ENCODE results near the gene COTL1. TPM values are rescaled to one million over a fixed set of nuclear protein-coding genes. Genes with fewer than 3 reads are reported as not detected.

The COTL1 gene
- total and polyA plus RNA-seq, 9 of the 15 experiments (the other 6 are each of a cell fraction or from before 2014, with no cell fraction given) = 27.7 to 185 (median 72.5) TPM

GRCh38 chr16:84647828-84648594 is 30.1 kb upstream of the COTL1 start, which contains the start of gene KLHL36 (continued):
- TF ChIP-seq, protein P1, sequence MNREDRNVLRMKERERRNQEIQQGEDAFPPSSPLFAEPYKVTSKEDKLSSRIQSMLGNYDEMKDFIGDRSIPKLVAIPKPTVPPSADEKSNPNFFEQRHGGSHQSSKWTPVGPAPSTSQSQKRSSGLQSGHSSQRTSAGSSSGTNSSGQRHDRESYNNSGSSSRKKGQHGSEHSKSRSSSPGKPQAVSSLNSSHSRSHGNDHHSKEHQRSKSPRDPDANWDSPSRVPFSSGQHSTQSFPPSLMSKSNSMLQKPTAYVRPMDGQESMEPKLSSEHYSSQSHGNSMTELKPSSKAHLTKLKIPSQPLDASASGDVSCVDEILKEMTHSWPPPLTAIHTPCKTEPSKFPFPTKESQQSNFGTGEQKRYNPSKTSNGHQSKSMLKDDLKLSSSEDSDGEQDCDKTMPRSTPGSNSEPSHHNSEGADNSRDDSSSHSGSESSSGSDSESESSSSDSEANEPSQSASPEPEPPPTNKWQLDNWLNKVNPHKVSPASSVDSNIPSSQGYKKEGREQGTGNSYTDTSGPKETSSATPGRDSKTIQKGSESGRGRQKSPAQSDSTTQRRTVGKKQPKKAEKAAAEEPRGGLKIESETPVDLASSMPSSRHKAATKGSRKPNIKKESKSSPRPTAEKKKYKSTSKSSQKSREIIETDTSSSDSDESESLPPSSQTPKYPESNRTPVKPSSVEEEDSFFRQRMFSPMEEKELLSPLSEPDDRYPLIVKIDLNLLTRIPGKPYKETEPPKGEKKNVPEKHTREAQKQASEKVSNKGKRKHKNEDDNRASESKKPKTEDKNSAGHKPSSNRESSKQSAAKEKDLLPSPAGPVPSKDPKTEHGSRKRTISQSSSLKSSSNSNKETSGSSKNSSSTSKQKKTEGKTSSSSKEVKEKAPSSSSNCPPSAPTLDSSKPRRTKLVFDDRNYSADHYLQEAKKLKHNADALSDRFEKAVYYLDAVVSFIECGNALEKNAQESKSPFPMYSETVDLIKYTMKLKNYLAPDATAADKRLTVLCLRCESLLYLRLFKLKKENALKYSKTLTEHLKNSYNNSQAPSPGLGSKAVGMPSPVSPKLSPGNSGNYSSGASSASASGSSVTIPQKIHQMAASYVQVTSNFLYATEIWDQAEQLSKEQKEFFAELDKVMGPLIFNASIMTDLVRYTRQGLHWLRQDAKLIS (CRISPR knock-in tag; IDR thresholded peaks at IDR 0.05) = no peak
- TF ChIP-seq SNRNP70 (optimal IDR thresholded peaks at IDR 0.05; ENCODE audit: low read depth, low read length) = no peak
- no peak for TF ChIP-seq NR0B1 (IDR thresholded peaks at IDR 0.05; ENCODE audit: partially characterized antibody)
- no peak for TF ChIP-seq TAF9B (IDR thresholded peaks at IDR 0.05; ENCODE audit: partially characterized antibody)
- TF ChIP-seq SIRT6 (IDR thresholded peaks at IDR 0.05; ENCODE audit: low read depth, low read length) = no peak
- TF ChIP-seq TFAM (CRISPR knock-in tag; conservative IDR thresholded peaks at IDR 0.05) = no peak
- TF ChIP-seq ZBTB7A (IDR thresholded peaks at IDR 0.05; ENCODE audit: borderline replicate concordance, control insufficient read depth, low read depth, low read length) = peak; percentile 81
- TF ChIP-seq C11orf30 (IDR thresholded peaks at IDR 0.05; ENCODE audit: low read depth) = no peak
- TF ChIP-seq RB1 (IDR thresholded peaks at IDR 0.05; ENCODE audit: low read depth) = peak; percentile 63; the same call in 1 of the 2 replicates
- peak; percentile 92 for TF ChIP-seq TARDBP (IDR thresholded peaks at IDR 0.05)
- TF ChIP-seq, protein P2, sequence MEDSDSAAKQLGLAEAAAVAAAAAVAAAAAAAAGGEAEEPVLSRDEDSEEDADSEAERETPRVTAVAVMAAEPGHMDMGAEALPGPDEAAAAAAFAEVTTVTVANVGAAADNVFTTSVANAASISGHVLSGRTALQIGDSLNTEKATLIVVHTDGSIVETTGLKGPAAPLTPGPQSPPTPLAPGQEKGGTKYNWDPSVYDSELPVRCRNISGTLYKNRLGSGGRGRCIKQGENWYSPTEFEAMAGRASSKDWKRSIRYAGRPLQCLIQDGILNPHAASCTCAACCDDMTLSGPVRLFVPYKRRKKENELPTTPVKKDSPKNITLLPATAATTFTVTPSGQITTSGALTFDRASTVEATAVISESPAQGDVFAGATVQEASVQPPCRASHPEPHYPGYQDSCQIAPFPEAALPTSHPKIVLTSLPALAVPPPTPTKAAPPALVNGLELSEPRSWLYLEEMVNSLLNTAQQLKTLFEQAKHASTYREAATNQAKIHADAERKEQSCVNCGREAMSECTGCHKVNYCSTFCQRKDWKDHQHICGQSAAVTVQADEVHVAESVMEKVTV (CRISPR knock-in tag; IDR thresholded peaks at IDR 0.05) = no peak
- 0 out of 2 replicates have a peak, but pooled peaks have one; percentile 52 for TF ChIP-seq ZNF589 (CRISPR knock-in tag; IDR thresholded peaks at IDR 0.05; ENCODE audit: low read depth)
- TF ChIP-seq, protein P3, sequence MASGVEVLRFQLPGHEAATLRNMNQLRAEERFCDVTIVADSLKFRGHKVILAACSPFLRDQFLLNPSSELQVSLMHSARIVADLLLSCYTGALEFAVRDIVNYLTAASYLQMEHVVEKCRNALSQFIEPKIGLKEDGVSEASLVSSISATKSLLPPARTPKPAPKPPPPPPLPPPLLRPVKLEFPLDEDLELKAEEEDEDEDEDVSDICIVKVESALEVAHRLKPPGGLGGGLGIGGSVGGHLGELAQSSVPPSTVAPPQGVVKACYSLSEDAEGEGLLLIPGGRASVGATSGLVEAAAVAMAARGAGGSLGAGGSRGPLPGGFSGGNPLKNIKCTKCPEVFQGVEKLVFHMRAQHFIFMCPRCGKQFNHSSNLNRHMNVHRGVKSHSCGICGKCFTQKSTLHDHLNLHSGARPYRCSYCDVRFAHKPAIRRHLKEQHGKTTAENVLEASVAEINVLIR (CRISPR knock-in tag; IDR thresholded peaks at IDR 0.05) = no peak
- no peak for TF ChIP-seq RFX7 (CRISPR knock-in tag; IDR thresholded peaks at IDR 0.05)

All from K562 (cell line).